Measurements from ENCODE around the gene PARD3B.

- no peak for TF ChIP-seq MAX (IDR thresholded peaks at IDR 0.05; ENCODE audit: low read depth, low read length)
- TF ChIP-seq CTCF (IDR thresholded peaks at IDR 0.05 in 2 of 3, conservative IDR thresholded peaks at IDR 0.05 in 1 of 3; ENCODE audit: control insufficient read depth in 2 of 3, extremely low read depth in 1 of 3, insufficient read depth in 1 of 3, low read depth in 3 of 3, low read length in 3 of 3) = no peak
- no peak for TF ChIP-seq POLR2A (IDR thresholded peaks at IDR 0.05; ENCODE audit: low read depth, low read length)
- no peak for TF ChIP-seq SMARCA5 (IDR thresholded peaks at IDR 0.05)
- TF ChIP-seq ATF2 (IDR thresholded peaks at IDR 0.05; ENCODE audit: low read length) = no peak
- no peak for TF ChIP-seq POLR2AphosphoS5 (IDR thresholded peaks at IDR 0.05; ENCODE audit: low read length)
- no peak for TF ChIP-seq NR2C2 (IDR thresholded peaks at IDR 0.05; ENCODE audit: borderline replicate concordance, control insufficient read depth, insufficient read length, low read depth)
- no peak for TF ChIP-seq EZH2 (IDR thresholded peaks at IDR 0.05; ENCODE audit: borderline replicate concordance, control insufficient read depth, low read depth, low read length)
- no peak for TF ChIP-seq CREB1 (IDR thresholded peaks at IDR 0.05; ENCODE audit: low read depth)
These were observed 65.8 kb downstream of the PARD3B start for GRCh38 chr2:204611017-204611631.
